ENCODE measurements around the gene CEP57.
"Not testable (repeated sequence)": the region's sequence is repeated elsewhere in the genome, so short reads cannot be mapped to it uniquely, and the experiment has no call there.

Gene CEP57

DNA sequence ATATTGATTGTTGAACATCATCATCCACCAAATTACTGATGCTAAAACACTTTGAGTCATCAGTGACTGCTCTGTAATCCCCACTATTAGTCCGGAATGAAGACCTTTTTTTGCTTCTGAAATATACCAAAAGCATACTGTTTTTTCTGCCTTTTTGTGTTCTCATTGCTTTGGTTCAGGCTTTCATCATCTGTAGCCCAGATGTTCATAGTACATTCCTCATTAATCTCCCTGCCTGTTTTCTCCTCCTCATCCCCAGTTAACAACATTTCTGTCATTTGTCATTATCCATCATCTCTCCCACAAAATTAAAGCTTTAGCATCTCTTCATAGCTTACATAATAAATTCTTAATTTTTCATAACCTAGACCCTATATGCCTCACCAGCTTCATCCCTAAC is 9.2 kb downstream of the CEP57 start:
- no peak for DNase-seq

DNA sequence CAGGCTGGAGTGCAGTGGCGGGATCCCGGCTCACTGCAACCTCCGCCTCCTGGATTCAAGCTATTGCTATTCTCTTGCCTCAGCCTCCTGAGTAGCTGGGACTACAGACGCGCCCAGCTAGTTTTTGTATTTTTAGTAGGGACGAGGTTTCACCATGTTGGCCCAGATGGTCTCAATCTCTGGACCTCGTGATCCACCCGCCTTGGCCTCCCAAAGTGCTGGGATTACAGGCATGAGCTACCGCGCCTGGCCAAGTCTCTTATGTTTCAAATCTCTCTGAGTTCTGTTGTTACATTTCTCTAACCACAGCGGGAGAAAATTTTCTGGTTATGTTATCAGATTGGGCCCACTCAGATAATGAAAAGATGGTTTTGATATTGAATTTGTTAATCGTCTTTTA is 10.1 kb downstream of the CEP57 start:
- DNase-seq, result no peak

DNA sequence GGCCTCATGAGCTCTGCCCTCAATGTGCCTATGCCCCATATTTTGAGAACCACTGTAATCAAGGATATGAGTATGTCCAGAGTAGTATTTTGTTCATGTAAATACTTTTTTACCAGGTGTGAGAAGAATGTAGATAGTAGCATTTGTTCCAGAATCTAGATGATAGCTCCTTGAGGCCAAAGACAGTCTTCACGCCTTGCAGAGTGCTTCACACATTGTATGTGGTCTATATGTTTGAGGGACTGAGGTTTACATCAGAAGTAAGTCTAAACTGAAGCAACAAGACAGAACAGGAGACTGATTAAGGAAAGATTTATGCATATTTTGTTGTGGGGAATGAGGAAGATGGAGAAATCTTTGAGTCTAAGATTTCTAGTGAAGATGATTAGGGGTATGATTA is 12.5 kb downstream of the CEP57 start:
- no peak for DNase-seq

DNA sequence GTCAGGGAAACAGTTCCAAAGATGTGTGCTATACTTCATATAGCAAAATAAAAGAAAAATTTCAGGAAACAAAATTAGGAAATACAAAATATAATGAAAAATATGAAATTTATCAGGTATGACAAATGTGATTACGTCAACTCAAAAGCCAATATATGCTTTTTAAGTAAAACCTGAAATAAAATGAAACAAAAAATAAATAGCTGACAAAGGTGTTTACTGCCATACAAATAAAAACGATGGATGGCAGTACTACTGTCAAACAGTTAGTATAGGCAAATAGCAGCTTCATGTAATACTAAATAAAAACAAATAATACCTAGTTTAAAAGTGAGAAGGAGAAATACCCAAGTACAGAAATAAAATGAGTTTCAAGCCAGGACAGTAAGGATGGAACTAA is 13.7 kb downstream of the CEP57 start:
- no peak for DNase-seq

DNA sequence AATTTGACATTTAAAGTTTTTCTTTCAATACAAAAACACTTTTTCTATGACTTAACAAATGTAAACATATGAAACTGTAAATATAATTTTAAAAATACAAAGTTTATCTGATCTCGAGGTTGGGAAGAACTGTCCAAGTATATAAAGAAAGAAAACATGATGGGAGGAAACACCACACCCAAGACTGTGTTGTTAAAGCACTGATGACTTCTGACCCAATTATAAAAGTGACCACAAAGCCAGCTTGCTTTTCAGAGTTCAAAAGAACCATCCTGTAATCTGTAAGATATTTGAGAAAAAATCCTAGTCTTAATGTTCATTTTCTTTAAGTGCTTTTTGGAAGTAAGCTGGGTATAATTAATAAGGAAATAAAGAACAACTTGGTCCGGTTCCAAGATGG is 15.6 kb downstream of the CEP57 start:
- DNase-seq, result no peak

DNA sequence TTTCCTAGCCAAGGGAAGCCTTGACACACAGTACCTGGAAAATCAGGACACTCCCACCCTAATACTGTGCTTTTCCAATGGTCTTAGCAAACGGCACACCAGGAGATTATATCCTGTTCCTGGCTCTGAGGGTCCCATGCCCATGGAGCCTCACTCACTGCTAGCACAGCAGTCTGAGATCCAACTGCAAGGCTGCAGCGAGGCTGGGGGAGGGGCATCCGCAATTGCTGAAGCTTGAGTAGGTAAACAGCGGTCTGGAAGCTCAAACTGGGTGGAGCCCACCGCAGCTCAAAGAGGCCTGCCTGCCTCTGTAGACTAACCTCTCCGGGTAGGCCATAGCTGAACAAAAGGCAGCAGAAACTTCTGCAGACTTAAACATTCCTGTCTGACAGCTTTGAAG is 16.2 kb downstream of the CEP57 start:
- not testable (repeated sequence) for DNase-seq

DNA sequence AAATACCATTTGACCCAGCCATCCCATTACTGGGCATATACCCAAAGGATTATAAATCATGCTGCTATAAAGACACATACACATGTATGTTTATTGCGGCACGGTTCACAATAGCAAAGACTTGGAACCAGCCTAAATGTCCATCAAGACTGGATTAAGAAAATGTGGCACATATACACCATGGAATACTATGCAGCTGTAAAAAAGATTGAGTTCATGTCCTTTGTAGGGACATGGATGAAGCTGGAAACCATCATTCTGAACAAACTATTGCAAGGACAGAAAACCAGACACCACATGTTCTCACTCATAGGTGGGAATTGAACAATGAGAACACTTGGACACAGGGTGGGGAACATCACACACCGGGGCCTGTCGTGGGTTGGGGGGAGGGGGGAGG is 20.8 kb downstream of the CEP57 start:
- DNase-seq, result not testable (repeated sequence)

DNA sequence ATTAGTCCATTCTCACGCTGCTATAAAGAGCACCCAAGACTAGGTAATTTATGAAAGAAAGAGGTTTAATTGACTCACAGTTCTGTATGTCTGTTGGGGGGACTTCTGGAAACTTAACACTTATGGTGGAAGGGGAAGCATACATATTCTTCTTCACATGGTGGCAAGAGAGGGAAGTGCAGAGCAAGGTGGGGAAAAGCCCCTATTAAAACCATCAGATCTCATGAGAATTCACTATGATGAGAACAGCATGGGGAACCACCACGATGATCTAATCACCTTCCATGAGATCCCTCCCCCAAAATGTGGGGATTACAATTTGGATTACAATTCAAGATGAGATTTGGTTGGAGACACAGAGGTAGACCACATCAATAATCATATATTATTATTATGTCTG is 25.7 kb downstream of the CEP57 start:
- no peak for DNase-seq

DNA sequence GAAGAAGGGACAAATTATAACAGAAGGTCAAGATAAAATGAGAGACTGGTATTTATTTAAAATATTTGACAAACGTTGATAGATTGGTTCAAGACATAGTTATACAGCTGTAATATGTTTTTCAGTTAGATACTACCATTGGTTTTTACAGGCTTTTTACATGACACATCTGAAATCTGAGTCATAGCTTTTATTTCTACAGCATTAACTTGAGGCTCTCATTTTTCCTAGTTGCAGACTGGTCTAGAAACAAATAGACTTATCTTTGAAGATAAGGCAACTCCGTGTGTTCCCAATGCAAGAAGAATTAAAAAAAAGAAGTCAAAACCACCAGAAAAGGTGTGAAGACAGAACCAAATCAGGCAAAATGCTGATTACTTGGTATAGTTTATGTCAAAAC is 31.3 kb downstream of the CEP57 start:
- DNase-seq, result no peak

DNA sequence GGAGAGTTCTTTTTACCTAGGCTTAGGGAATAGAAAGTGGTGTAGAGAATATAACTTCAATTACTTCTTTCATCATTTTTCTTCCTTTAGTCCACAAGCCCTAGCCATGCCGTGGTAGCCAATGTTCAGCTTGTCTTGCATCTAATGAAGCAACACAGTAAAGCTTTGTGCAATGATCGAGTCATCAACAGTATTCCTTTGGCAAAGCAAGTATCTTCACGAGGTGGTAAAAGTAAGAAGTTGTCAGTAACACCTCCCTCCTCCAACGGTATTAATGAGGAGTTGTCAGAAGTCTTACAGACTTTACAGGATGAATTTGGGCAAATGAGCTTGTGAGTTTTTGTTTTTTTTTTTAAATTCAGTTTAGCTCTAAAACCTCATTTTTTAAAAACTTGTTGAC is 37.4 kb downstream of the CEP57 start:
- DNase-seq, result no peak

DNA sequence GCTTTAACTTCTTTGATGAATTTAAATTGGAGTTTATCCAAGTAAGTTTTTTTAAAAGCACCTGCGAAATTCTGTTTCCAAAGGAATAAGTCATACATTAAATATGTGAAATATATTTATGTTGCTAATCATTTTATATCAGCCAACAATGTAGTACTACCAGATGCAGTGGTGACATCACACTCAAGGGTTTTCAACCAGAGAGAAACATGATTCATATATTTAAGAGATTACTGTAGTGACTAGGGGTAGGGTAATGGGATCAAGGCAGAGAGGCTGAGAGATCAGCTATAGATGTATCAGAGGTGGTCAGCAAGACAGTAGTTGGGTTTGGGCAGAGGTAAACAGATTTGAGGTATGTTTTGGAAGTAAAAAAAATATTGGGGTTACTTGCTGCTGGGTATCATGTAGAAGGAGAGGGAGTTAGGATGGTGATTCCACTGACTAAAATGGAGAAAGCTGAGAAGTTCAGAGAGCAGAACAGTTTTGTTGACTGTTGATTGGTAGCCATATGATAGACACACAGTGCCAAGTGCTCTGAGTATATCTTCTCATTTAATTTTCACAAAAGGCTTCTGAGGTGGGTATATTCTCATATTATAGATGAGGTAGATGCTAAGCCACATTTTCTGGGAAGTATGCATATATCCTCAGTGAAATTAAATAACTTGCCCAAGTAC is 39.4 kb downstream of the CEP57 start:
- no peak for DNase-seq

DNA sequence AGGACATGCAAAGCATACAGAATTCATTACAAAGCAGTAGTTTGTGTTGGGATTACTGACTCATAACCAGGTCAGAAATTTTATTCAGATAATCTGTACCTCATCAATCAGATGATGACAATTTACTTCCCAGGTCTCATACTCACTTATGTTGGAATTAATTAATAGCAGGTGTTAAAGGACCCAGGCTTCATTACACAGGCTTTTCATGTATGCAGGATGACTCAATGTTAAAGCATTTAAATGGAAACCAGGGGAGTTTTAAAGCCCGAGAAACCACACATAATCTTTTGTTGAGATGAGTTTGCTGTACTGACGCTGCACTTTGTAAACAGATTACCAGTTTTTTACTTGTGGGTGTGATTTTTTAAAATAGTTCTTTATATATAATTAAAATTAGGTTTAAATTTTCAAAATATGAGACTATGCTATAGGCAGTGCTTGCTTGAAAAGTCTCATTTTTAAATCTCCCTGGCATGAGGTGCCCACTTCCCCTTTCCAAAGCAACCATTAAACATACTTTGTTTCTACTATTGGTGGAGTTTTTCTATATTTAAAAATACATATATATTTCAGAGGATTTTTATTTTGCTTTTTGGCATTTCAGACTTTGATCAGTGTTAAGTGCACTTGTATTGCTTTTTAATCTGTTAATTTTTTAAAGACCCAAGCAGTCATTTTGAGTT is 41.0 kb downstream of the CEP57 start:
- no peak for DNase-seq

DNA sequence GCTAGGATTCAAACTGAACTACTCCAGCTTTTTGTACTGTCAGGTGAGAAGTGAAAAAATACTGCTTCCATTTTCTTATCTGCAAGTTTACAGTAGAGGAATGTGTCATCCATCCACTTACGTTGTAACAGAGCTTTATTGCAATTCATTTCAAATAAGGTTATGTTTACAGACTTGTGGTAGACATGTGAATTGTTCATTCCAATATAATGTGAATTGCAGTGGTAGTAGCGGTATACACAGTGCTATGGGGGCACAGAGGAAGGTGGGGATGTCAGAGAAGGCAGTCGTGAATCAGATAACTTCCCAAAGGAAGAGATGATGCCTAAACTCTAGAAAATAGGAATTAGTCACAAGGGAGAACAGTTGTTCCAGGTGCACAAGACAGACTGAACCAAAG is 42.5 kb downstream of the CEP57 start:
- no peak for DNase-seq

DNA sequence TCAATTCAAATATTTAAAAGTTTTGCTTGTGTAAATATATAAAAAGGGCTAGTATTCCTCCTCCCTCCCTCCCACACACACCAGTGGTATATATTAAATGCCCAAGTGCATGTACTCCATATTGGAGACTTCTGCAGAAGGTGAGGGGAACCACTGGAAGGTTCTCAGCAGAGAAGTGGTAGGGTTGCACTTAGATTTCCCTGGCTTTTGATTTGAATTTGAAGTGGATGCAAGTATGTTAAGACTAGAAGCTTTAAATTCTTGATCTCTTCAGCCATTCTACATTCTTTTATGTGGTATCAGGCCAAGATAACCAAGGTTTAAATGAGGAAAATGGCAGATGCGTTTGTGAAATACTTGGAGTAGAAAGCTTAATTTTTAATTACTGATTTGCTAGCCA is 43.1 kb downstream of the CEP57 start:
- no peak for DNase-seq

DNA sequence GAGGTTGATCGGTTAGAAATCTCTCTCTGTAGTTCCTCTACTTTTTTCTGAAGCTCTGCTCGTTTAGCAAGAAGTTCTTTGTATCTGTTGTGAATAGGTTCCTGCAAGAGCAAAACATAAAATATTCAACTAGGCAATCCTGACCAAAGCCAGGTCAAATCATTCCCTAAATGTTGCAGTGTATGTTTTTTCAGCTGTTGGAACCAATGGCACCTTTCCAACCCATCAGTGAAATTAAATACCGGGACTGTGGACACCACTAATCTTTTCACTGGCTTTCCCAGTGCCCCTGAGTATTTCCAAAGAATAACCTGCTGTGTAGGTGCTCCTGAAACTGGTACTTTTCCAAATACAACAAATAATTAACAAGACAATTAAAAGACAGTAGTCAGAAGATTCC is 45.1 kb downstream of the CEP57 start:
- no peak for DNase-seq

DNA sequence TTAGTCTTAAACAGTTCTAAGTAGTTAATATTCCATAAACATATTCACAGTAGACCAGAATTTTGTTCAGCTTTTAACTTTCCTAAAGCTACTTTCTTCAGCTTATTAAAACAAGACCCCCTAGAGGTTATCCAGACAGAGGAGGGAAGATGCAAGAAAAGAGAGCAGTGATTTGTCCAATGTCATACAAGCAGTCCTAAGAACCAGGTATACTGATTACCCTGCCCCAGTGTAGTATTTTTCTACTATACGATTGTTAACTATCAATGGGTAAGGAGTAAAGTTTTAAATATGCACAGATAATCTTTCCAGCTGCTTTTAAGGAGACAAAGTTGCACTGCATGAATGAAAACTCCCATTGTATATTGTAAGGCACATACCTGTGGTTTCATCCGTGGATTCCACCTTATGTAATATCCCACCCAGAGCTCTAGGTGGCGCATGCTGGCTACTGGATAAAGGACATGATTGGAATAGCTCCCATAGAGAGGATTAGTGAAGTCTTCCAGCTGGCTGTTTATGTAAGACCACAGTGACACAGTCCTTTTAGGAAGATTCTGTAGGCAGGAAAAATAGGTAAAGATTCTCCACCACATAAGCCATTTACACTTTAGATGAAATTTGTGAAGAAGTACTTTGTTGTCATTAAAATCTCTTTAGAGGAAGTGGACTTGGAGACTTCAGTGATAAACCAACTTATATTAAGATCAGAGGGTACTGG is 45.6 kb downstream of the CEP57 start:
- peak; percentile 42 for DNase-seq

DNA sequence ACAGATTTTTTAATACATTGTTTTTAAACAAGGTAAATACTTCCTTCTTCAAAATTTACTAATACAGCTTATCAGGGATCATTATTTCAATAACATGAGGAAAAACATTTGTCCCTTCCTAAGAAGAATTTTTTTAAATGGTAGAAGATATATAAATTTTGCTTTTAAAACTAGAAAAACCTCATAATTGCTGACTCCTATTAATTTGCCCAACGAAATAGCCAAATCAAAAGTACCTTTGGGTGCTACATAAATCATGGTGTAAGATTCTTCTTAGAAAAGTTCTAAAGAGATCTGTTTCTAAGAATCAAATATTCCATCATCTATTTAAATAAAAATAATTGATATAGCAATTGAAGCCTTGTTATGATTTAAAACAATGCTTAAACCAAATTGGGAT is 54.9 kb downstream of the CEP57 start:
- DNase-seq, result no peak

DNA sequence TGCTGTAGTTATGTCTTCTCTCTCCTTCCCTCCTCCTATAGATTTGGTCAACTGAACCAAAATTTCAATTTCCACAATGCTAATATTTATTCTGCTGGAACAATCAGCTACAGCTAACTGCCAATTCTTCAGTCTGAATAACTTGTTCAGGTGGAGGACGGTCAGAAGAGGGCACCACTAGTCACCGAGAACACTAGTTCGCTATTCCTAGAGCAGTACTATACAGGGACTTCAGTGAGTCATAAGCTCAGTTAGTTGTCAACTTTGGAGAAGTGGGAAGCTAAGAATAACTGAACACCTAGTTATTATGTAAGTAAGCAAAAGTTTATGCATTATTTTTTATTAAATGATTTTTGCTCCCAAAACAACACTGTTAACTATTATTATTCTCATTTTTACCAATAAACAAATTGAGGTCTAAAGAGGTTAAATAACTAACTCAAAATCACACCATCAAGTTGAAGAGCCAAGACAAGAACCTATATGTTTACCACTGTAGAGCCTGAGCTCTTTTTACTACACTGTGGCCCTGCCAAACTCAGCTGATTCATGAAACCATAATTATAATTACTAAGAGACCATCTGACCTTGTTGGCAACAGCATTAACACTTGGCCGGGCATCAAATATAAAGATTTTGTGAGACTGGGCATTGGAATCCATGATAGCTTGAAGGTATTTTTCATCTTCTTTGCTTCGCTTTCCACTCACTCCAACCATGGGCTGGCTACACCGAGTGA is 59.0 kb downstream of the CEP57 start:
- peak; percentile 25 for DNase-seq

DNA sequence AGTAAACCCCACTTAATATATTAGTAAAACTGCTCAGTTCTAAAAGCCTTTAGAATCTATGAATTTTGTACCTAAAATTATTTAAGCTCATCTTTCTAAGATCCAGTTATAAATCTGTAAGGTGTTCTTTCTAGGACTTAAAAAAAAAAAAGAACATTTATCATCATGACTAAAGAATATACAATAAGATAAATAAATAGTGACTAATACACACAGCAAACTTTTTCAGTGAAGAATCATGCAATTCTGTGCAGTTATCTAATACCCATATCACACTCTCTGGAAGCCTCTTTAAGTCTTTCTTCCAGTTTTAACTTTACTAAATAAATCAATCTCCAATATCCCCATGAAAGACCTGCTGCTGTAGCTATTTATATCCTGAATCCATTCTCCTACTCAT is 59.8 kb downstream of the CEP57 start:
- DNase-seq, result no peak

DNA sequence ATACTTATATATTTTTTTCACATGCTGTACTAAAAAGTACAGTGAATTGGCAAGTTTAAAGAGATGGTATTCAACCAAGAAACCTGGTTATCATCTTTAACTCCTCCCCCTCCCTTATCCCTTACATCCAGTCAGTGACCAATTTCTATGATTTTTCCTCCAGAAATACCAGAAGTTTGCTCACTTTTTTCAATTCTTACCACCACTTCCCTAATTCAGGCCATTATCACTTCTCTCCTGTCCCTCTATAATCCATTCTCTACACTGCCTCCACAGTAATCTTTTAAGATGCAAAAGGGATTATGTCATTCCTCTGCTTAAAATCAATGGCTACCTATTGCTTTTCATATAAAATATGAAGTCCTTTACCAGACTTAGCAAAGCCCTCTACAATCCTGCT is 62.8 kb downstream of the CEP57 start:
- DNase-seq, result no peak

DNA sequence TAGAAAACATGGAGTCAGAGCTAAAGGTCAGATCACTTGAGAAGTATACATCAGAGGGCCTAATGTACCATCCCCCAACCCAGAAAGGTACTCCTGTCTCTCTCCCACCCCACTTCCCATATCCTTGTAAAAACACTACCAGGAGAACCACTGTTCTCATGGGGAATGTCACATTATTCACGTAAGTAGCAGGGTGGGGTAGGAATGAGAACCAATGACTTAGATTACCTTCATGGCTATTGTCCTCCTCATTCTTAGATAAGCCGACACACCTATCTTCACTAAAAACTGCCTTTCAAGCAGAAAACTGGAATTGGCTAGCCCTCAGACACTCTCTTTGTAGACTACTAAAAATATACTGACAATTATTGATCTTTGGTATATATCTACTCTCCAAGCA is 63.6 kb downstream of the CEP57 start:
- DNase-seq, result no peak

DNA sequence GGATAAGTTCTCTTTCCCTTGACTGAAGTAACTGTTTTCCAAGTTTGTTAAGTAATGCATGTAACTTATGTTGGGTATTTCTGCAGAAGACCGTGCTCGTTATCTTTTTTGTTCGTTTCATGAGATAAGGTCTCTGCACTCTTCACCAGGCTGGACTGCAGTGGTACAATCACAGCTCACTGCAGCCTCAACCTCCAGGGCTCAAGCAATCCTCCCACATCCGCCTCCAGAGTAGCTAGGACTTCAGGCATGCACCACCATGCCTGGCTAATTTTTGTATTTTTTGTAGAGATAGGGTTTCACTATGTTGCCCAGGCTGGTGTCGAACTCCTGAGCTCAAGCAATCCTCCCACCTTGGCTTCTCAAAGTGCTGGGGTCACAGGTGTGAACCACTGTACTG is 64.1 kb downstream of the CEP57 start:
- DNase-seq, result not testable (repeated sequence)

DNA sequence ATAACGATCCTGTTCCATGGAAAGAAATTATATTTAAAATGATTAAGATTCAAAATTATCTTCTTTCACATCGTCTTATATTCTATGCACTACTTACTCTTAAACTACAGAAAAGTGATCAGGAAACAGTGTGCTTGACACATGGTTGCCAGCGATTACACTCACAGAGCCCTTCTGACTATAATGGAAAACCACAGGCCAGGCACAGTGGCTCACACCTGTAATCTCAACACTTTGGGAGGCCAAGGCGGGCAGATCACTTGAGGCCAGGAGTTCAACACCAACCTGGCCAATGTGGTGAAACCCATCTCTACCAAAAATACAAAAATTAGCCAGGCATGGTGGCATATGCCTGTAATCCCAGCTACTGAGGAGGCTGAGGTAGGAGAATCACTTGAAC is 69.7 kb downstream of the CEP57 start:
- DNase-seq, result not testable (repeated sequence)

Data from KG1 (cell line).